22Rv1 (cell line): ENCODE data around the gene MRPL23.

Source experiments
- CTCF ChIP-seq: fragments of 450-650 bp; IDR thresholded peaks from 2 replicates; pipeline ENCODE4 v1.5.1; 2017; ENCODE audit warnings: mild to moderate bottlenecking
- ZFX ChIP-seq: fragments of 450-650 bp; IDR thresholded peaks from 2 replicates; pipeline ENCODE4 v1.6.1; 2017; ENCODE audit warnings: antibody characterized with exemption, borderline replicate concordance

- TF ChIP-seq CTCF (no peak), ZFX (no peak)
These were observed 36.4 kb downstream of the MRPL23 start for GRCh38 chr11:1983601-1983961.
